DMS153 treated with DMSO at 0.1 percent for 48 hours (cell line): Measurements from ENCODE around the gene MYL12B.
"Not testable (repeated sequence)": the region's sequence is repeated elsewhere in the genome, so short reads cannot be mapped to it uniquely, and the experiment has no call there.

Source experiments
- DNase-seq: peaks from one replicate; lab custom pipeline; 2025; ENCODE audit not compliant: unreplicated experiment; lab: John Stamatoyannopoulos, UW

The MYL12B gene

DNA sequence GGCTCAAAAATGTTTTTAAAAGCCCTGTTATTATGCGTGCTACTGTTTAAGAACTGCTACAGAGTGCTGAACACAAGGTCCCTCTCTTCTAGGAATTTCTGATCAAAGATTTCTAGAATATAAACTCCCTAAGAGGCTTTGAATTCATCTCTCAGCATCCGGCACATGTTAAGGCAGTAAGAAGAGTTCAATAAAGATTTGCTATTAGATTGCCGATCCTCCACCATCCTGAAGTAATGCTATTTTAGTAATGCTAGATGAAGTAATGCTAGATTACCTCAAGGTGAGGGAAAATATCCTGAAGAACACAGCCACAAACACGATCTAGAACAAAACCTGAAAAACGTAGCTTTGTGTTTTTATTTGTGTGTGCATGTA is 949 bp upstream of the MYL12B start:
- no peak for DNase-seq

DNA sequence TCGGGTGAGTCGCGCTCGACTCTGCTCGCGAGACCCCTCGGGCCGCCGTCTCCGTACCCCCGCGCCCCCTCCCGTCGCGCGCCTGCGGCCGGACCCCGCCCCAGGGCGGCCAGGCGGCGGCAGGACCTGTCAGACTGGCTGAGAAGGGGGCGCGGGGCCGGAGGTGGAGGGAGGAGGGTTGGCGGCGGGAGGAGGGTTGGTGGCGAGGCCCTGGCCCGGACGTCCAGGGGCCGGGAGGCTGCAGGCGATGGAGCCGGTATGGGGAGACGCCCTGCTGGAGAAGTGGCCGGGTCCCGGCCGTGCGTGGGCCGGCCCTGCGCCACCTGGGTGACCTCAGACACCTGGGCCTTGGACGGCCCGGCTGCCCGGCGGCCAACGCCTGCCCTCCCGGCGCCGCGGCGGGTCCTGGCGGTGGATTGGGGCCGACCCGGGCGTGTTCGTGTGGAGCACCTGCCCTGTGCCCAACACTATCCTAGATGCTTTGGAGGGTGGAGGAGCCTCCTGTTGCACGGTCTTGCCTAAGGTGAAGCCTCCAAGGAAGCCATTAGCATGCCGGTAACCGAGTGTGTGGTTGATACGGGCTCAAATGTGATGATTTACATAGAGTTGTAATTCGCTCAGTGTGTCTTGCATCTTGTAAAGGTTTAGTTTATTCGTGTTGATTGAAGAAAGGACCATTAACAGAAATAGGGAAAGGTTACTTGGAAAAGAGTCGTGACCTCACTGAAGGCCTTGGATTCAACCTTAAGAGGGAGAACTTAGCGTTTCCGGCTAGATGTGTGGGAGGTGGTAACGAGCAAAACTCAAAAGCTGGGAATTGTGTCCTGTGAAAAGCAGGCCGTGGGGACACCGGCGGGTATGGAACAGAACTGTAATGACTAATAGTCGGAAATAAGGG is 550 bp downstream of the MYL12B start:
- no peak for DNase-seq

GRCh38 chr18:3263132-3263700 is 1.3 kb downstream of the MYL12B start:
- DNase-seq = no peak

- no peak for DNase-seq
Measured at GRCh38 chr18:3264362-3264761, 2.4 kb downstream of the MYL12B start.

GRCh38 chr18:3265564-3266033 is 3.7 kb downstream of the MYL12B start:
- no peak for DNase-seq

GRCh38 chr18:3266062-3266608 is 4.2 kb downstream of the MYL12B start:
- no peak for DNase-seq

- no peak for DNase-seq
Measured at GRCh38 chr18:3268306-3268705, 6.4 kb downstream of the MYL12B start.

- DNase-seq = no peak
Measured at GRCh38 chr18:3269241-3269913, 7.4 kb downstream of the MYL12B start.

DNA sequence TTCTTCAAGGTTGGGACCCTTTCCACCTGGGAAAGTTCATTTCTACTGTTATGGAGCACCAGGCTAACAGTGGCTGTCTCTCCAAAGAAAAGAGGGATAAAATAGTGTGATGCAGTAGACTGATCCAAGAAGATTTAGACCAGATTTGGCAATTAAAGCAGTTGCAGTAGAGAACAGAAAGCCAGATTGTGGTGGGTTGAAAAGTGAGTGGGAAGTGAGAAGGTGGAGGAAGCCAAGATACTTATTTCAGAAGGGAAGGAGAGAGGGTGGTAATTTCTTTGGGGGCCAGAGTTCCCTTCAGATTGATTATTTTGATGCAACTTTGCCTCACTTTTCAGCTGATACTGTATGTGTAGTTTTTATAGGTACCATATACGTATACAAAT is 8.0 kb downstream of the MYL12B start:
- no peak for DNase-seq

DNA sequence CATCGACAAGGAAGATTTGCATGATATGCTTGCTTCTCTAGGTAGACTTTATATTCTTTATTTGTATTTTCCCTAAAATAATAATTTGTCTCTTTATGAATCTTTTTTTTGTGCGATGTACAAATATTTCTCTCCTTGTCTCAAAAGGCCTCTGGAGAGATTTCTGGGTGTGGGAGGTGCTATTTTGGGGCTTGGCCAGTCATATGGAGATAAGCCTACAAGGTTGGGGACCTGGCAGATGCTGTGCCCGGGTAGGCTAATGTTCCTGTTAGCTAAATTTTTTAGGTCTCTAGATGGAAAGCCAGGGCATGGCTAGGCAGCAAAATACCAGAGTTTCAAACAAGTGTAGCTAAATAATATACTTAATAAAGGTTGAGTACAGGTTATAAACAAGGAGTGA is 11.1 kb downstream of the MYL12B start:
- DNase-seq = no peak

- DNase-seq = not testable (repeated sequence)
Measured at GRCh38 chr18:3277643-3278213, 15.8 kb downstream of the MYL12B start.

DNA sequence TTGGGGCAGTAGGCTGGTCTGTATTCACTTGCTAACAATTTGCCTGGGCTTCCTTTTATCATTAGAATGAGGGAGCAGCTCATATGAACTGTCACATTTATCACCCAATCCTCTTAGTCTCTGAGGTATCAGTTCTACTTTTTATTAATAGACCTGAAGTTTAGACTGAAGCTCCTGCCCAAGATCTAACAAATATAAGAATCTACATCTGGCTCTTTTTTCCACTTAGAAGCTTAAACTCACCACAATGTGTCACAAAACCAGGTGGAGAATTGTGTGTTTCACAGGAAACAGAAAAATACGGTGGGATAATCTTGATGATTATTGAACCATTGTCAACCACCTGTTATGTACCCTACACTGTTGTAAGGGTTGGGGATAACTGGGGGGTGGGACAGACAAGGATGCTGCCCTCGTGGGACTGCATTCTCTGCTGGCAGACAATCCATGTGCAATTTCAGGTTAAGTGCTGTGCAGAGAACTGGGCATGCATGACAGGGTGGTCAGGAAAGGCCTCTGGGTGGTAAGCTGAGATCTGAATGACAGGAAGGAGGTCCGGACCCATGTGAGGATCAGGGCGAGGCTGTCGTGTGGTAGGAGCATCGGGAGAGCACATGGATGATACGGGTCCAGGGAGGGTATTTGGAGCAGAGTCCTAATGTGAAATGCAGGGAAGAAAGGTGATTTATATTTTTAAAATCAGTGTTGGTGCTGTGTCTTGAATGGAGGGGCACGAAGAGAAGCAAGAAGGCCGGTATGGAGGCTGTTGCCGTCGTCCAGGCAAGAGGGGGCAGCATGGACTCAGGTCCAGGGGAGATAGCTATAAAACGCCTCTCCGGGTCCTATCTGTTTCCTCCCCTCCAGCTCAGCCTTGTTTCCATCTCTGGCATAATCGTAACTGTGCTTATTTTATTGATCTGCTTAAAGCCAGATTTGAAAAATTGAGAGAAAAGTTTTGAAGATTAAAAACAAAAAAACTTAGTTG is 17.6 kb downstream of the MYL12B start:
- DNase-seq = no peak

- peak; percentile 48 for DNase-seq
Measured at GRCh38 chr18:3281456-3282400, 19.8 kb downstream of the MYL12B start.

GRCh38 chr18:3283253-3283863 is 21.4 kb downstream of the MYL12B start:
- no peak for DNase-seq

DNA sequence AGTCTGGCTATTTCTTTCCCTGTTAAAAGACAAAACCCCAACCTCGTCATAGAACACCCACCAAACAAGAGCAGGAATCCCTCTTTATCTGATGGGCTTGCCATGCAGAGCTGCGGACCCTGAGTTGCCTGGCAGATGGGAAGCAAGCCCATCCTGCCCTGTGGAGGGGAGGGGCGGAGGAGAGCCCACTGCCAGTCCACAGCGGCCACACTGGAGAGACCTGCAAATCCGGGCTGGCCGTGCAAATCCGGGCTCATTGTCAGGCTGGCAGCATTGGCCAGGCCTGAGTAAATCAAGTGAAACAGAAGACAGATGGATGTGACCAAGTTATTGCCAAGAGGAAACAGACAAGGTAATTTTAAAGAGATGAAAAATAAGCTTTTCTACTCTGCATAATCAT is 22.0 kb downstream of the MYL12B start:
- no peak for DNase-seq

DNA sequence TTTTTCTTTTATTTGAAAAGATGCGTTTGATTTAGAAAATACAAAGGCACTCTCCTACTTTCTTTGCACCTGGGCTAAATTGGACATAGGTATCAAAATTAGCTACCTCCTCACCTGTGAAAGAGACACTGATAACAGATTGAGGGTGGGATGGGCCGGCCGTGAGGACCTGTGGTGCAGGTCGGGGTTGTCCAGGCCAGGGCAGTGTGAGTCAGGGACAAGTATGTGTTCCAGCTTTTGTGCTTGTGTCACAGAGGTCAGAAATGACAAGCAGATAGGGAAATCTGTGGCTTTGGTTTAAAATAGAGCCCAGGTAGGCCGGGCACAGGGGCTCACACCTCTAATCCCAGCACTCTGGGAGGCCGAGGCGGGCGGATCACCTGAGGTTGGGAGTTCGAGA is 22.6 kb downstream of the MYL12B start:
- no peak for DNase-seq

GRCh38 chr18:3286159-3286558 is 24.2 kb downstream of the MYL12B start:
- DNase-seq = no peak

DNA sequence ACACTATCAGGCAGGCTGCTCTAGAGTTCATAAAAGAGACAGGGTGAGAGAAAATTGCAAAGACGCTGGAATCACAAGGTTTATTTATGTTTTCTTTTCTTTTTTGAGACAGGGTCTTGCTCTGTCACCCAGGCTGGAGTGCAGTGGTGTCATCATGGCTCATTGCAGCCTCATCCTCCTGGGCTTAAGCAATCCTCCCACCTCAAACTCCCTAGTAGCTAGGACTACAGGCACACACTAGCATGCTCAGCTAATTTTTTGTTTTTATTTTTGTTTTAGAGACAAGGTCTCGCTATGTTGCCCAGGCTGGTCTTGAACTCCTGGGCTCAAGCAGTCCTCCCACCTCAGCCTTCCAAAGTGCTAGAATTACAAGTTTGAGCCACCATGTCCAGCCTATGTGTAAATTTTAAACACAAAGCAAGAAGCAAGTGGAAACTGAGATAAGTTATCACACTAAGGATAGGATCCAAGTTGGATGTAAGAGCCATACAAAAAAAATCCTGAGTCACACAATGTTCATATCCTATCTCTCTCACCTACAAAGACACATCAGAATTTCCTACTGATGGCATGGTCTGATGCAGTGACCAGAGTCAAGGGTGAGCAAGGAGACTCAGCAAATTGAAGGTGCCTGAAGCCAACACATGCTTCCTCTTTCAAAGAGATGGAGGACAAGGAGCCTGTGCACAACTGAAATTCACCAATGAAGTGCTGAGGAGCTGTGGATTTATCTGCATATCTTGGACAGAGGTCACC is 31.4 kb downstream of the MYL12B start:
- no peak for DNase-seq
